A673 (cell line): ENCODE measurements around the gene SGTA.

Experiments
- EZH2 ChIP-seq: fragments of 200-600 bp; sonication (generic); IDR thresholded peaks from 2 replicates; pipeline ENCODE4 v1.6.1; 2017; ENCODE audit warnings: borderline replicate concordance, low read depth, mild to moderate bottlenecking, mixed read lengths, antibody characterized with exemption, low read length; ENCODE audit not compliant: poor library complexity, severe bottlenecking
- TF ChIP-seq, protein P1 (sequence below): fragments of 300-800, 200-600 bp; sonication (generic); conservative IDR thresholded peaks from 2 replicates; pipeline ENCODE4 v1.5.1; 2017; ENCODE audit warnings: low read depth, mild to moderate bottlenecking, antibody characterized with exemption, low read length, moderate library complexity, mixed read lengths

DNA sequence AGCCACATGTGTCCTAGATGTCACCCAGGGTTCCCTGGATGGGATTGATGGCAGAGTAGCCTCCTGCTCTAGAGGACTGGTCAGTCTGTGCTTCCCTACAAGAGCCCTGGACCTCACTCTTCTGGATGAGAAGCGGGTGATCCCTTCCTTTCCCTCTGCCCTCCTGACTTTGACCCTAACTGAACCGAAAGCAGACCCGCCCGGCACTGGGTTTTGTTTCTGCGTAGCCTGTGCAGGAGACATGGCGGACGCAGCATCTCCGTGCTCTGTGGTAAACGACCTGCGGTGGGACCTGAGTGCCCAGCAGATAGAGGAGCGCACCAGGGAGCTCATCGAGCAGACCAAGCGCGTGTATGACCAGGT is 7.1 kb upstream of the SGTA start:
- TF ChIP-seq, protein P1, sequence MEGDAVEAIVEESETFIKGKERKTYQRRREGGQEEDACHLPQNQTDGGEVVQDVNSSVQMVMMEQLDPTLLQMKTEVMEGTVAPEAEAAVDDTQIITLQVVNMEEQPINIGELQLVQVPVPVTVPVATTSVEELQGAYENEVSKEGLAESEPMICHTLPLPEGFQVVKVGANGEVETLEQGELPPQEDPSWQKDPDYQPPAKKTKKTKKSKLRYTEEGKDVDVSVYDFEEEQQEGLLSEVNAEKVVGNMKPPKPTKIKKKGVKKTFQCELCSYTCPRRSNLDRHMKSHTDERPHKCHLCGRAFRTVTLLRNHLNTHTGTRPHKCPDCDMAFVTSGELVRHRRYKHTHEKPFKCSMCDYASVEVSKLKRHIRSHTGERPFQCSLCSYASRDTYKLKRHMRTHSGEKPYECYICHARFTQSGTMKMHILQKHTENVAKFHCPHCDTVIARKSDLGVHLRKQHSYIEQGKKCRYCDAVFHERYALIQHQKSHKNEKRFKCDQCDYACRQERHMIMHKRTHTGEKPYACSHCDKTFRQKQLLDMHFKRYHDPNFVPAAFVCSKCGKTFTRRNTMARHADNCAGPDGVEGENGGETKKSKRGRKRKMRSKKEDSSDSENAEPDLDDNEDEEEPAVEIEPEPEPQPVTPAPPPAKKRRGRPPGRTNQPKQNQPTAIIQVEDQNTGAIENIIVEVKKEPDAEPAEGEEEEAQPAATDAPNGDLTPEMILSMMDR = no peak
- TF ChIP-seq EZH2 = no peak
